Osteoblast (primary cell): ENCODE data around the gene MAPK8. TPM values are rescaled to one million over a fixed set of nuclear protein-coding genes. Genes with fewer than 3 reads are reported as not detected.

Experiments
- DNase-seq: peaks from one replicate; pipeline ENCODE4 v3.0.0; 2011; ENCODE audit warnings: low spot score, mixed read lengths; ENCODE audit not compliant: insufficient read length; ENCODE audit errors: missing footprints
- H2AFZ ChIP-seq: 2 replicates; pipeline ENCODE4 v1.6.0; 2011; ENCODE audit warnings: mild to moderate bottlenecking, low read length
- H3K27ac ChIP-seq: 2 replicates; pipeline ENCODE4 v1.5.1; 2011; ENCODE audit warnings: mild to moderate bottlenecking, low read depth, low read length, moderate library complexity
- H3K27me3 ChIP-seq: 2 replicates; pipeline ENCODE4 v1.6.0; 2012; ENCODE audit warnings: mild to moderate bottlenecking, control low read depth, inconsistent platforms, low read length, moderate library complexity; ENCODE audit not compliant: insufficient read depth
- H3K36me3 ChIP-seq: 2 replicates; pipeline ENCODE4 v1.5.1; 2011; ENCODE audit warnings: mild to moderate bottlenecking, low read length, control low read depth, moderate library complexity; ENCODE audit not compliant: insufficient read depth
- H3K4me1 ChIP-seq: 2 replicates; pipeline ENCODE4 v1.5.1; 2011; ENCODE audit warnings: mild to moderate bottlenecking, low read length, control low read depth, moderate library complexity; ENCODE audit not compliant: insufficient read depth
- H3K4me2 ChIP-seq: 2 replicates; pipeline ENCODE4 v1.6.0; 2011; ENCODE audit warnings: mild to moderate bottlenecking, low read length; ENCODE audit not compliant: insufficient read depth
- H3K4me3 ChIP-seq: fragments of 200-600 bp; sonication (generic); 3 replicates; pipeline ENCODE4 v1.5.1; 2012; ENCODE audit warnings: mild to moderate bottlenecking, low read length, inconsistent platforms; ENCODE audit not compliant: insufficient read depth
- H3K79me2 ChIP-seq: 2 replicates; pipeline ENCODE4 v1.6.0; 2012; ENCODE audit warnings: mild to moderate bottlenecking, low read length, control low read depth, inconsistent platforms; ENCODE audit not compliant: insufficient read depth
- H3K9me3 ChIP-seq: 2 replicates; pipeline ENCODE4 v1.5.1; 2011; ENCODE audit warnings: low read depth, low read length, control low read depth
- H4K20me1 ChIP-seq: 2 replicates; pipeline ENCODE4 v1.6.0; 2012; ENCODE audit warnings: mild to moderate bottlenecking, low read length, control low read depth; ENCODE audit not compliant: insufficient read depth
- CTCF ChIP-seq: IDR thresholded peaks from 2 replicates; pipeline ENCODE4 v1.5.1; 2011; ENCODE audit warnings: mild to moderate bottlenecking, low read depth, low read length, moderate library complexity; ENCODE audit errors: extremely low read depth
- total RNA-seq: library from RNA; depleted of rRNA; stranded (reverse); fragments of >200 nt; gene quantifications from 2 replicates; pipeline ENCODE4 v1.2.3, GENCODE V29; 2012

MAPK8 gene
- total RNA-seq, 1 donor, result 55.7 TPM

- peaks cover 90% of the 10 kb centered on the region for H3K79me2 ChIP-seq
- H3K36me3 ChIP-seq, result peaks cover 13% of the 10 kb centered on the region
- H3K27me3 ChIP-seq, result no peaks in the 10 kb centered on the region
- peaks cover 10% of the 10 kb centered on the region for H3K4me1 ChIP-seq
- peaks cover 42% of the 10 kb centered on the region for H4K20me1 ChIP-seq
- H3K4me3 ChIP-seq, result no peak overlapping the region
- no peak for TF ChIP-seq CTCF
- no peak overlapping the region for H3K4me2 ChIP-seq
- no peaks in the 10 kb centered on the region for H3K9me3 ChIP-seq
- no peak for DNase-seq
- no peak overlapping the region for H2AFZ ChIP-seq
- H3K27ac ChIP-seq, result no peak overlapping the region
Observed at GRCh38 chr10:48467669-48468068, 161.2 kb downstream of the MAPK8 start.

- Histone ChIP-seq H3K4me1 (peaks cover 10% of the 10 kb centered on the region), H2AFZ (no peak overlapping the region), H3K4me3 (no peak overlapping the region), H3K36me3 (peaks cover 17% of the 10 kb centered on the region), H3K79me2 (peaks cover 92% of the 10 kb centered on the region), H3K27me3 (no peaks in the 10 kb centered on the region), H3K27ac (no peak overlapping the region), H4K20me1 (peaks cover 36% of the 10 kb centered on the region), H3K4me2 (no peak overlapping the region), H3K9me3 (no peaks in the 10 kb centered on the region)
- TF ChIP-seq CTCF, result no peak
- no peak for DNase-seq
Observed at GRCh38 chr10:48468130-48468790, 161.8 kb downstream of the MAPK8 start.

GRCh38 chr10:48468866-48469511, 162.5 kb downstream of the MAPK8 start:
- H2AFZ ChIP-seq, result no peak overlapping the region
- peaks cover 92% of the 10 kb centered on the region for H3K79me2 ChIP-seq
- no peaks in the 10 kb centered on the region for H3K9me3 ChIP-seq
- H3K4me1 ChIP-seq, result peaks cover 10% of the 10 kb centered on the region
- DNase-seq, result no peak
- no peaks in the 10 kb centered on the region for H3K27me3 ChIP-seq
- peaks cover 24% of the 10 kb centered on the region for H3K36me3 ChIP-seq
- H3K27ac ChIP-seq, result peak overlapping the region; percentile 28
- peaks cover 34% of the 10 kb centered on the region for H4K20me1 ChIP-seq
- no peak for TF ChIP-seq CTCF
- H3K4me3 ChIP-seq, result no peak overlapping the region
- H3K4me2 ChIP-seq, result no peak overlapping the region

- Histone ChIP-seq H3K27ac (peak overlapping the region; percentile 28), H3K4me3 (no peak overlapping the region), H3K4me2 (no peak overlapping the region), H3K9me3 (no peaks in the 10 kb centered on the region), H3K27me3 (no peaks in the 10 kb centered on the region), H4K20me1 (peaks cover 31% of the 10 kb centered on the region), H3K79me2 (peaks cover 91% of the 10 kb centered on the region), H3K4me1 (peaks cover 10% of the 10 kb centered on the region), H2AFZ (no peak overlapping the region), H3K36me3 (peaks cover 25% of the 10 kb centered on the region)
- no peak for TF ChIP-seq CTCF
- peak; percentile 56 for DNase-seq
Observed at GRCh38 chr10:48469516-48470020, 163.1 kb downstream of the MAPK8 start.
